K562 (cell line): ENCODE results near the gene SPATA45. TPM values are rescaled to one million over a fixed set of nuclear protein-coding genes. Genes with fewer than 3 reads are reported as not detected.

Source experiments
- ASH1L ChIP-seq: fragments of 450-650 bp; IDR thresholded peaks from 2 replicates; pipeline ENCODE4 v1.6.1; 2018; ENCODE audit warnings: borderline replicate concordance, mild to moderate bottlenecking, low read depth; ENCODE audit not compliant: partially characterized antibody
- DACH1 ChIP-seq: fragments of 450-650 bp; IDR thresholded peaks from 2 replicates; pipeline ENCODE4 v1.6.1; 2018; ENCODE audit not compliant: partially characterized antibody
- DEAF1 ChIP-seq: fragments of 450-650 bp; formaldehyde crosslinking; IDR thresholded peaks from 2 replicates; pipeline ENCODE4 v1.4.0; 2020; ENCODE audit warnings: mild to moderate bottlenecking, moderate library complexity
- E2F3 ChIP-seq: fragments of 250-450 bp; sonication (Bioruptor Pico); IDR thresholded peaks from 2 replicates; pipeline ENCODE4 v1.4.0; 2020; ENCODE audit warnings: mild to moderate bottlenecking
- EZH2 ChIP-seq: IDR thresholded peaks from 2 replicates; pipeline ENCODE4 v1.6.1; 2012; ENCODE audit warnings: low read depth, mild to moderate bottlenecking, inconsistent platforms, low read length, borderline replicate concordance
- KLF13 ChIP-seq: fragments of 450-650 bp; IDR thresholded peaks from 2 replicates; pipeline ENCODE4 v1.6.1; 2016; ENCODE audit warnings: missing genetic modification characterization, low read depth, mild to moderate bottlenecking, missing compliant biosample characterization, moderate library complexity, borderline replicate concordance
- MNT ChIP-seq, 2 experiments: fragments of 450-650 bp; conservative IDR thresholded peaks; 2 replicates each; pipeline ENCODE4 v1.6.1; 2017; ENCODE audit warnings: mild to moderate bottlenecking in 2 of 2, moderate library complexity in 2 of 2
- NFRKB ChIP-seq: fragments of 450-650 bp; IDR thresholded peaks from 2 replicates; pipeline ENCODE4 v1.6.1; 2016; ENCODE audit warnings: low read depth
- RBM14 ChIP-seq: fragments of 200-400 bp; formaldehyde crosslinking; IDR thresholded peaks from 2 replicates; pipeline ENCODE4 v1.6.1; 2018; ENCODE audit warnings: low read depth, mild to moderate bottlenecking, low read length, moderate library complexity, borderline replicate concordance; ENCODE audit not compliant: insufficient read depth
- SETDB1 ChIP-seq: IDR thresholded peaks from one replicate; pipeline ENCODE4 v1.6.1; 2012; ENCODE audit warnings: low read length, control low read depth, inconsistent platforms
- SP2 ChIP-seq: IDR thresholded peaks from 2 replicates; pipeline ENCODE4 v1.6.1; 2011; ENCODE audit warnings: mild to moderate bottlenecking, low read depth, low read length, moderate library complexity; ENCODE audit not compliant: poor library complexity, severe bottlenecking; ENCODE audit errors: extremely low read depth
- SRSF3 ChIP-seq: fragments of 200-400 bp; formaldehyde crosslinking; IDR thresholded peaks from 2 replicates; pipeline ENCODE4 v1.6.1; 2016; ENCODE audit warnings: mild to moderate bottlenecking, low read length, moderate library complexity; ENCODE audit not compliant: insufficient read depth
- SUPT5H ChIP-seq: fragments of 450-650 bp; IDR thresholded peaks from 2 replicates; pipeline ENCODE4 v1.6.1; 2016
- ZBTB33 ChIP-seq: sonication (generic); formaldehyde crosslinking; IDR thresholded peaks from 2 replicates; pipeline ENCODE4 v1.8.1; 2023; ENCODE audit warnings: mild to moderate bottlenecking, missing genetic modification reagents
- ZNF764 ChIP-seq: fragments of 250-450 bp; sonication (Bioruptor Pico); IDR thresholded peaks from 2 replicates; pipeline ENCODE4 v1.4.0; 2020; ENCODE audit warnings: low read depth, mild to moderate bottlenecking, moderate library complexity
- ZNF77 ChIP-seq: fragments of 250-450 bp; sonication (Bioruptor Pico); IDR thresholded peaks from 2 replicates; pipeline ENCODE4 v1.5.0; 2020
- ZNF79 ChIP-seq: fragments of 250-450 bp; sonication (Bioruptor Pico); IDR thresholded peaks from 2 replicates; pipeline ENCODE4 v1.4.0; 2020; ENCODE audit warnings: low read depth, mild to moderate bottlenecking, moderate library complexity
- ZSCAN29 ChIP-seq: fragments of 450-650 bp; IDR thresholded peaks from 2 replicates; pipeline ENCODE4 v1.6.1; 2017
- polyA plus RNA-seq, 8 experiments: library from polyadenylated mRNA; depleted of rRNA in 4 of 8; stranded (reverse) in 5 of 8; unstranded in 3 of 8; fragments of >200 nt; fragmentation: Nextera tagmentation in 2 of 8; fragmentation: Illumina TruSeq in 1 of 8; extraction: Ambion mirVana in 2 of 8; extraction: Trizol in 1 of 8; gene quantifications; 2 replicates each; pipeline versions ENCODE4 v1.2.1 to v1.2.3, GENCODE V29; 2011 to 2014; ENCODE audit warnings: inconsistent platforms in 1 of 8, missing spikeins in 1 of 8
- total RNA-seq, 7 experiments: library from RNA; depleted of rRNA in 6 of 7; stranded (reverse); fragments of >200 nt in 6 of 7; fragmentation: Illumina TruSeq in 2 of 7; extraction: Trizol in 2 of 7; gene quantifications; 2 replicates each; pipeline versions ENCODE4 v1.2.1 to v1.2.3, GENCODE V29; 2011 to 2021; ENCODE audit warnings: low replicate concordance in 1 of 7
- TF ChIP-seq, protein P1 (sequence below): fragments of 250-450 bp; sonication (Bioruptor Pico); IDR thresholded peaks from 2 replicates; pipeline ENCODE4 v1.4.0; 2020; ENCODE audit warnings: mild to moderate bottlenecking
- TF ChIP-seq, protein P2 (sequence below): fragments of 450-650 bp; IDR thresholded peaks from 2 replicates; pipeline ENCODE4 v1.6.1; 2016

The SPATA45 gene
- total and polyA plus RNA-seq, 9 of the 15 experiments (the other 6 are each of a cell fraction or from before 2014, with no cell fraction given): 0.18 TPM; not detected in 8

- TF ChIP-seq E2F3 (CRISPR knock-in tag) (peak; percentile 91), ASH1L (peak; percentile 14), ZBTB33 (CRISPR knock-in tag) (peak; percentile 32; the same call in 1 of the 2 replicates), ZNF79 (no peak), DEAF1 (peak; percentile 7; the same call in 1 of the 2 replicates), KLF13 (peak; percentile 96), SRSF3 (0 out of 2 replicates have a peak, but pooled peaks have one; percentile 24), DACH1 (no peak), EZH2 (no peak), MNT (conservative IDR thresholded peaks at IDR 0.05) (peak; percentile 76 to 86), SP2 (no peak), RBM14 (no peak), SETDB1 (peak; percentile 98), ZNF77 (CRISPR knock-in tag) (no peak), ZNF764 (CRISPR knock-in tag) (no peak; the same call in 1 of the 2 replicates), NFRKB (peak; percentile 99), SUPT5H (peak; percentile 98), ZSCAN29 (peak; percentile 96)
- TF ChIP-seq, protein P1, sequence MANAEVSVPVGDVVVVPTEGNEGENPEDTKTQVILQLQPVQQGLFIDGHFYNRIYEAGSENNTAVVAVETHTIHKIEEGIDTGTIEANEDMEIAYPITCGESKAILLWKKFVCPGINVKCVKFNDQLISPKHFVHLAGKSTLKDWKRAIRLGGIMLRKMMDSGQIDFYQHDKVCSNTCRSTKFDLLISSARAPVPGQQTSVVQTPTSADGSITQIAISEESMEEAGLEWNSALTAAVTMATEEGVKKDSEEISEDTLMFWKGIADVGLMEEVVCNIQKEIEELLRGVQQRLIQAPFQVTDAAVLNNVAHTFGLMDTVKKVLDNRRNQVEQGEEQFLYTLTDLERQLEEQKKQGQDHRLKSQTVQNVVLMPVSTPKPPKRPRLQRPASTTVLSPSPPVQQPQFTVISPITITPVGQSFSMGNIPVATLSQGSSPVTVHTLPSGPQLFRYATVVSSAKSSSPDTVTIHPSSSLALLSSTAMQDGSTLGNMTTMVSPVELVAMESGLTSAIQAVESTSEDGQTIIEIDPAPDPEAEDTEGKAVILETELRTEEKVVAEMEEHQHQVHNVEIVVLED (CRISPR knock-in tag): peak; percentile 74
- TF ChIP-seq, protein P2, sequence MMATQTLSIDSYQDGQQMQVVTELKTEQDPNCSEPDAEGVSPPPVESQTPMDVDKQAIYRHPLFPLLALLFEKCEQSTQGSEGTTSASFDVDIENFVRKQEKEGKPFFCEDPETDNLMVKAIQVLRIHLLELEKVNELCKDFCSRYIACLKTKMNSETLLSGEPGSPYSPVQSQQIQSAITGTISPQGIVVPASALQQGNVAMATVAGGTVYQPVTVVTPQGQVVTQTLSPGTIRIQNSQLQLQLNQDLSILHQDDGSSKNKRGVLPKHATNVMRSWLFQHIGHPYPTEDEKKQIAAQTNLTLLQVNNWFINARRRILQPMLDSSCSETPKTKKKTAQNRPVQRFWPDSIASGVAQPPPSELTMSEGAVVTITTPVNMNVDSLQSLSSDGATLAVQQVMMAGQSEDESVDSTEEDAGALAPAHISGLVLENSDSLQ: peak; percentile 30
Measured at GRCh38 chr1:212791676-212792395, 55.6 kb downstream of the SPATA45 start, which contains the start of the genes NSL1 and TATDN3 (continued).
